Activated T-cell treated with anti-CD3 and anti-CD28 coated beads, Interleukin-2, amount 50 U/mL, for 72 hours (primary cell): Measurements from ENCODE around the gene FXYD7. TPM values are rescaled to one million over a fixed set of nuclear protein-coding genes. Genes with fewer than 3 reads are reported as not detected.
A peak's percentile ranks its signal among the peaks of the same experiment; 100 is the strongest.

Experiments
- ATAC-seq, 2 donors: fragments of 150-1000 bp; cut with Tn5 transposase; replicated peaks in 1 of 2; 2 replicates each; pipeline ENCODE4 v1.10.0; 2021; ENCODE audit warnings: moderate library complexity in 2 of 2, mild to moderate bottlenecking in 1 of 2
- DNase-seq, 2 donors: peaks; one replicate each; pipeline ENCODE4 v3.0.0; 2021 to 2022; ENCODE audit warnings: mixed read lengths in 1 of 2
- H3K27ac Mint-ChIP-seq: one replicate; pipeline ENCODE4 v1.8.0; 2022; ENCODE audit warnings: mild to moderate bottlenecking, moderate library complexity, mixed read lengths
- H3K27me3 Mint-ChIP-seq: one replicate; pipeline ENCODE4 v1.8.0; 2022; ENCODE audit warnings: low read depth, mixed read lengths
- H3K36me3 Mint-ChIP-seq, 2 donors: one replicate each; pipeline ENCODE4 v1.8.0; 2022; ENCODE audit warnings: mixed read lengths in 2 of 2, mild to moderate bottlenecking in 1 of 2; ENCODE audit not compliant: insufficient read depth in 2 of 2
- H3K4me1 Mint-ChIP-seq: one replicate; pipeline ENCODE4 v1.8.0; 2022; ENCODE audit warnings: low read depth, mixed read lengths
- H3K4me3 Mint-ChIP-seq, 2 donors: one replicate each; pipeline ENCODE4 v1.8.0; 2022; ENCODE audit warnings: mild to moderate bottlenecking in 2 of 2, mixed read lengths in 2 of 2, moderate library complexity in 2 of 2
- H3K9me3 Mint-ChIP-seq, 2 donors: one replicate each; pipeline ENCODE4 v1.8.0; 2022; ENCODE audit warnings: mixed read lengths in 2 of 2
- total RNA-seq, 2 donors: library from RNA; stranded (reverse); gene quantifications; one replicate each; pipeline ENCODE4 v1.2.3, GENCODE V29; 2022

Gene FXYD7
- total RNA-seq, 2 donors from 2014 or later: 1.0 to 1.2 TPM

- Mint-ChIP-seq H3K9me3 (peaks cover 5 to 25% of the 10 kb centered on the region in 2 donors), H3K27me3 (no peaks in the 10 kb centered on the region), H3K4me1 (peaks cover 29% of the 10 kb centered on the region), H3K4me3 (no peak overlapping the region), H3K27ac (peak overlapping the region; percentile 59), H3K36me3 (peaks cover 55 to 84% of the 10 kb centered on the region in 2 donors)
- DNase-seq (no peak), ATAC-seq (no peak)
Observed at GRCh38 chr19:35160629-35161433, 17.8 kb downstream of the FXYD7 start.

GRCh38 chr19:35161434-35161743, 18.3 kb downstream of the FXYD7 start:
- peaks cover 27% of the 10 kb centered on the region for H3K4me1 Mint-ChIP-seq
- DNase-seq: no peak
- peaks cover 6 to 27% of the 10 kb centered on the region in 2 donors for H3K9me3 Mint-ChIP-seq
- no peak overlapping the region for H3K27ac Mint-ChIP-seq
- H3K27me3 Mint-ChIP-seq: no peaks in the 10 kb centered on the region
- peaks cover 58 to 85% of the 10 kb centered on the region in 2 donors for H3K36me3 Mint-ChIP-seq
- H3K4me3 Mint-ChIP-seq: no peak overlapping the region
- no peak for ATAC-seq

GRCh38 chr19:35162471-35163326, 19.6 kb downstream of the FXYD7 start:
- H3K4me3 Mint-ChIP-seq: no peak overlapping the region
- H3K27ac Mint-ChIP-seq: no peak overlapping the region
- DNase-seq (no peak), ATAC-seq (no peak)
- no peaks in the 10 kb centered on the region for H3K27me3 Mint-ChIP-seq
- peaks cover 64 to 91% of the 10 kb centered on the region in 2 donors for H3K36me3 Mint-ChIP-seq
- H3K4me1 Mint-ChIP-seq: peaks cover 25% of the 10 kb centered on the region
- peaks cover 8 to 33% of the 10 kb centered on the region in 2 donors for H3K9me3 Mint-ChIP-seq

GRCh38 chr19:35164418-35164817, 21.4 kb downstream of the FXYD7 start:
- Mint-ChIP-seq H3K4me3 (no peak overlapping the region), H3K27ac (no peak overlapping the region), H3K36me3 (peaks cover 64 to 82% of the 10 kb centered on the region in 2 donors), H3K9me3 (peaks cover 8 to 33% of the 10 kb centered on the region in 2 donors), H3K4me1 (peaks cover 27% of the 10 kb centered on the region), H3K27me3 (no peaks in the 10 kb centered on the region)
- no peak for DNase-seq
- ATAC-seq: no peak

- Mint-ChIP-seq H3K4me3 (no peak overlapping the region), H3K4me1 (peaks cover 27% of the 10 kb centered on the region), H3K27ac (no peak overlapping the region), H3K9me3 (peaks cover 8 to 33% of the 10 kb centered on the region in 2 donors), H3K36me3 (peaks cover 64 to 78% of the 10 kb centered on the region in 2 donors), H3K27me3 (no peaks in the 10 kb centered on the region)
- DNase-seq (no peak), ATAC-seq (no peak)
Observed at GRCh38 chr19:35165200-35166058, 22.4 kb downstream of the FXYD7 start.

GRCh38 chr19:35166100-35167063, 23.3 kb downstream of the FXYD7 start:
- ATAC-seq: no peak
- Mint-ChIP-seq H3K4me3 (no peak overlapping the region), H3K36me3 (peaks cover 58 to 73% of the 10 kb centered on the region in 2 donors), H3K9me3 (peaks cover 8 to 28% of the 10 kb centered on the region in 2 donors), H3K4me1 (peaks cover 27% of the 10 kb centered on the region), H3K27ac (peak overlapping the region; percentile 71), H3K27me3 (no peaks in the 10 kb centered on the region)
- no peak for DNase-seq

- H3K9me3 Mint-ChIP-seq: peaks cover 8 to 23% of the 10 kb centered on the region in 2 donors
- DNase-seq: no peak
- peak overlapping the region in 1 of 2 donors; percentile 12 for H3K4me3 Mint-ChIP-seq
- no peaks in the 10 kb centered on the region for H3K27me3 Mint-ChIP-seq
- ATAC-seq: no peak
- H3K4me1 Mint-ChIP-seq: peaks cover 27% of the 10 kb centered on the region
- peak overlapping the region; percentile 89 for H3K27ac Mint-ChIP-seq
- peaks cover 50 to 64% of the 10 kb centered on the region in 2 donors for H3K36me3 Mint-ChIP-seq
Observed at GRCh38 chr19:35167251-35168119, 24.4 kb downstream of the FXYD7 start.

GRCh38 chr19:35168196-35168595, 25.1 kb downstream of the FXYD7 start:
- H3K27me3 Mint-ChIP-seq: no peaks in the 10 kb centered on the region
- peaks cover 27% of the 10 kb centered on the region for H3K4me1 Mint-ChIP-seq
- H3K36me3 Mint-ChIP-seq: peaks cover 42 to 57% of the 10 kb centered on the region in 2 donors
- no peak overlapping the region for H3K4me3 Mint-ChIP-seq
- H3K27ac Mint-ChIP-seq: peak overlapping the region; percentile 41
- DNase-seq (no peak), ATAC-seq (no peak)
- peaks cover 7 to 23% of the 10 kb centered on the region in 2 donors for H3K9me3 Mint-ChIP-seq

GRCh38 chr19:35169221-35169995, 26.4 kb downstream of the FXYD7 start:
- H3K9me3 Mint-ChIP-seq: peaks cover 6 to 15% of the 10 kb centered on the region in 2 donors
- peak overlapping the region in 1 of 2 donors; percentile 6 for H3K4me3 Mint-ChIP-seq
- DNase-seq (no peak), ATAC-seq (peak; percentile 29 to 67)
- H3K27ac Mint-ChIP-seq: peak overlapping the region; percentile 71
- H3K27me3 Mint-ChIP-seq: no peaks in the 10 kb centered on the region
- H3K36me3 Mint-ChIP-seq: peaks cover 32 to 47% of the 10 kb centered on the region in 2 donors
- H3K4me1 Mint-ChIP-seq: peaks cover 32% of the 10 kb centered on the region

- peaks cover 6 to 11% of the 10 kb centered on the region in 2 donors for H3K9me3 Mint-ChIP-seq
- ATAC-seq (no peak), DNase-seq (no peak)
- H3K36me3 Mint-ChIP-seq: peaks cover 24 to 36% of the 10 kb centered on the region in 2 donors
- H3K4me1 Mint-ChIP-seq: peaks cover 32% of the 10 kb centered on the region
- no peaks in the 10 kb centered on the region for H3K27me3 Mint-ChIP-seq
- peak overlapping the region; percentile 50 for H3K27ac Mint-ChIP-seq
- H3K4me3 Mint-ChIP-seq: no peak overlapping the region
Observed at GRCh38 chr19:35170359-35171061, 27.5 kb downstream of the FXYD7 start.
